HepG2 (cell line): Measurements from ENCODE around the gene ANO2. TPM values are rescaled to one million over a fixed set of nuclear protein-coding genes. Genes with fewer than 3 reads are reported as not detected.

Experiments
- ATAC-seq: fragments of 200-7000 bp; cut with Tn5 transposase; 3 replicates; pipeline ENCODE4 v1.9.1; 2020; ENCODE audit warnings: mild to moderate bottlenecking, moderate library complexity
- BruUV-seq: library from RNA; stranded (reverse); fragments of 400-500 nt; replicated peaks from 2 replicates; lab custom pipeline; 2021; lab: Mats Ljungman, UMichigan
- CTCF ChIA-PET: fragments of 300-600 bp; formaldehyde crosslinking; extraction: SDS; loops from one replicate; lab custom pipeline; 2021; ENCODE audit warnings: low total read pairs, inconsistent platforms, low intra/inter-chr PET ratio; lab: Yijun Ruan, JAX
- POLR2A ChIA-PET: fragments of 350-600 bp; sonication (Branson Sonifier 250); formaldehyde crosslinking; loops from one replicate; lab custom pipeline; 2020; ENCODE audit warnings: antibody characterized with exemption, inconsistent platforms; lab: Yijun Ruan, JAX
- DNase-seq: peaks from one replicate; pipeline ENCODE4 v3.0.0-alpha.2; 2015; ENCODE audit warnings: low spot score
- FAIRE-seq: peaks from 3 replicates; lab custom pipeline; 2011; peaks lifted over from hg19 to GRCh38; lab: Jason Lieb, UNC
- H2AFZ ChIP-seq: one replicate; pipeline ENCODE4 v1.6.1; 2011; ENCODE audit warnings: low read length, inconsistent platforms
- H3K27ac ChIP-seq: fragments of 300-600 bp; 3 replicates; pipeline ENCODE4 v1.8.0; 2011; ENCODE audit warnings: mixed run types, mild to moderate bottlenecking, mixed read lengths, low read length, inconsistent platforms; ENCODE audit not compliant: insufficient read depth; ENCODE audit errors: extremely low read length
- H3K27me3 ChIP-seq, 2 experiments: fragments of 200-600 bp in 1 of 2; 2 replicates in 1 of 2; 3 replicates in 1 of 2; pipeline versions ENCODE4 v1.6.0 to v1.8.0; 2011; ENCODE audit warnings: low read length in 2 of 2, mild to moderate bottlenecking in 2 of 2, moderate library complexity in 2 of 2, inconsistent platforms in 1 of 2; ENCODE audit not compliant: insufficient read depth in 2 of 2, control insufficient read depth in 1 of 2
- H3K36me3 ChIP-seq, 2 experiments: fragments of 200-600 bp in 1 of 2; replicated peaks in 1 of 2; 2 replicates in 1 of 2; 3 replicates in 1 of 2; pipeline versions ENCODE4 v1.5.1 to v1.8.0; 2011; ENCODE audit warnings: low read length in 2 of 2, inconsistent platforms in 1 of 2; ENCODE audit not compliant: insufficient read depth in 2 of 2, control insufficient read depth in 1 of 2
- H3K4me1 ChIP-seq: 2 replicates; pipeline ENCODE4 v1.5.1; 2012; ENCODE audit warnings: low read length, inconsistent platforms; ENCODE audit not compliant: insufficient read depth
- H3K4me2 ChIP-seq: 2 replicates; pipeline ENCODE4 v1.6.0; 2011; ENCODE audit warnings: low read depth, low read length, inconsistent platforms
- H3K4me3 ChIP-seq, 3 experiments: fragments of 200-600 bp in 1 of 3; sonication (generic), shearing (Covaris generic) in 1 of 3; replicated peaks in 1 of 3; 2 replicates each; pipeline ENCODE4 v1.5.1; 2011 to 2016; ENCODE audit warnings: low read length in 3 of 3, inconsistent platforms in 2 of 3, low read depth in 2 of 3, mild to moderate bottlenecking in 2 of 3, control low read depth in 1 of 3, mixed read lengths in 1 of 3; ENCODE audit not compliant: insufficient read depth in 1 of 3
- H3K79me2 ChIP-seq: one replicate; pipeline ENCODE4 v1.6.1; 2011; ENCODE audit warnings: low read length, inconsistent platforms; ENCODE audit not compliant: insufficient read depth
- H3K9ac ChIP-seq: 2 replicates; pipeline ENCODE4 v1.6.0; 2011; ENCODE audit warnings: mild to moderate bottlenecking, low read depth, low read length, inconsistent platforms; ENCODE audit not compliant: insufficient read depth
- H3K9me3 ChIP-seq: 2 replicates; pipeline ENCODE4 v1.5.1; 2012; ENCODE audit warnings: mild to moderate bottlenecking, low read length
- H4K20me1 ChIP-seq: 2 replicates; pipeline ENCODE4 v1.6.0; 2011; ENCODE audit warnings: inconsistent platforms, mild to moderate bottlenecking, low read length, moderate library complexity; ENCODE audit not compliant: insufficient read depth
- ETV6 ChIP-seq: sonication (generic); formaldehyde crosslinking; conservative IDR thresholded peaks from 2 replicates; pipeline ENCODE4 v1.4.0; 2020; ENCODE audit warnings: missing genetic modification reagents
- FOXA3 ChIP-seq: IDR thresholded peaks from 2 replicates; pipeline ENCODE4 v1.6.1; 2016; ENCODE audit warnings: missing genetic modification reagents, missing compliant biosample characterization
- IKZF1 ChIP-seq: fragments of 450-650 bp; IDR thresholded peaks from 2 replicates; pipeline ENCODE4 v1.7.1; 2016
- JUND ChIP-seq: sonication (generic); formaldehyde crosslinking; IDR thresholded peaks from 2 replicates; pipeline ENCODE4 v1.8.0; 2022; ENCODE audit warnings: mild to moderate bottlenecking, missing genetic modification reagents
- MAFK ChIP-seq, 2 experiments: IDR thresholded peaks in 1 of 2; conservative IDR thresholded peaks in 1 of 2; 2 replicates each; pipeline ENCODE4 v1.6.1; 2011; ENCODE audit warnings: improper control_type of control experiment in 2 of 2, low read length in 2 of 2
- NR2C2 ChIP-seq: sonication (generic); formaldehyde crosslinking; IDR thresholded peaks from 2 replicates; pipeline ENCODE4 v1.4.0; 2020; ENCODE audit warnings: missing genetic modification reagents, mild to moderate bottlenecking, moderate library complexity, borderline replicate concordance
- REPIN1 ChIP-seq: sonication (generic); formaldehyde crosslinking; IDR thresholded peaks from 2 replicates; pipeline ENCODE4 v1.8.0; 2022; ENCODE audit warnings: missing genetic modification reagents, low read depth, mild to moderate bottlenecking, borderline replicate concordance
- SP2 ChIP-seq: sonication (generic); formaldehyde crosslinking; IDR thresholded peaks from 2 replicates; pipeline ENCODE4 v1.5.1; 2020; ENCODE audit warnings: mild to moderate bottlenecking, missing genetic modification reagents
- TGIF2 ChIP-seq: IDR thresholded peaks from 2 replicates; pipeline ENCODE4 v1.6.1; 2016; ENCODE audit warnings: control low read depth, missing compliant biosample characterization
- WGBS: methylation state at CpG from one replicate; pipeline ENCODE4 v1.1.6; 2017; ENCODE audit warnings: low lambda C conversion rate; 5-methylcytosine and 5-hydroxymethylcytosine counted together
- in situ Hi-C: cut with HindIII; loops from 2 replicates; pipeline ENCODE4 v1.10.0; 2017; ENCODE audit warnings: low pct_unique_long_range_greater_than_20kb; ENCODE audit not compliant: extremely low pct_ligation_motif_present
- intact Hi-C: fragments of 100-400 bp; cut with micrococcal nuclease; formaldehyde crosslinking; loops from one replicate; pipeline ENCODE4 v1.10.0; 2022; ENCODE audit not compliant: unreplicated experiment
- polyA plus RNA-seq, 8 experiments: library from polyadenylated mRNA; depleted of rRNA in 3 of 8; stranded (reverse) in 7 of 8; unstranded in 1 of 8; fragments of >200 nt; fragmentation: Illumina TruSeq in 4 of 8; extraction: Trizol in 4 of 8; gene quantifications; 2 replicates each; pipeline versions ENCODE4 v1.2.1 to v1.2.3, GENCODE V29; 2011 to 2016; ENCODE audit warnings: low read depth in 4 of 8, missing spikeins in 1 of 8, mixed read lengths in 1 of 8; ENCODE audit not compliant: insufficient read depth in 1 of 8
- total RNA-seq, 5 experiments: library from RNA; depleted of rRNA; stranded (reverse); fragments of >200 nt; fragmentation: Illumina TruSeq; extraction: Trizol; gene quantifications; 2 replicates each; pipeline ENCODE4 v1.2.3, GENCODE V29; 2016; ENCODE audit warnings: low read depth in 1 of 5
- TF ChIP-seq, protein P1 (sequence below): sonication (generic); formaldehyde crosslinking; conservative IDR thresholded peaks from 2 replicates; pipeline ENCODE4 v1.4.0; 2020; ENCODE audit warnings: missing genetic modification reagents
- TF ChIP-seq, protein P2 (sequence below): sonication (generic); formaldehyde crosslinking; IDR thresholded peaks from 2 replicates; pipeline ENCODE4 v1.5.0; 2020; ENCODE audit warnings: mild to moderate bottlenecking, missing genetic modification reagents, borderline replicate concordance

ANO2 gene
- total and polyA plus RNA-seq, 2 of the 13 experiments (the other 11 are each of a cell fraction or from before 2014, with no cell fraction given) = 0.18 TPM; not detected in 1

- TF ChIP-seq MAFK (conservative IDR thresholded peaks at IDR 0.05 in 1 of 2, IDR thresholded peaks at IDR 0.05 in 1 of 2; ENCODE audit: low read length in 2 of 2) = no peak
- TF ChIP-seq JUND = no peak
- no peak for TF ChIP-seq ETV6
- ATAC-seq (no peak), DNase-seq (no peak), FAIRE-seq (no peak)
- intact Hi-C loops (no loop called here), in situ Hi-C loops (no loop called here)
- CTCF ChIA-PET = no interaction called here
- Histone ChIP-seq H3K4me1 (peaks cover 16% of the 10 kb centered on the region), H4K20me1 (no peaks in the 10 kb centered on the region), H3K27me3 (no peaks in the 10 kb centered on the region), H3K36me3 (no peaks in the 10 kb centered on the region), H3K9me3 (no peaks in the 10 kb centered on the region), H3K9ac (no peak overlapping the region), H3K79me2 (no peaks in the 10 kb centered on the region), H2AFZ (no peak overlapping the region), H3K4me2 (no peak overlapping the region), H3K4me3 (no peak overlapping the region), H3K27ac (no peak overlapping the region)
- WGBS = 43% methylated on average over 5 of the region's 13 CpGs
- POLR2A ChIA-PET = no interaction called here
- no TSS peak for BruUV-seq
These were observed 373.9 kb downstream of the ANO2 start for GRCh38 chr12:5571115-5571514.

DNA sequence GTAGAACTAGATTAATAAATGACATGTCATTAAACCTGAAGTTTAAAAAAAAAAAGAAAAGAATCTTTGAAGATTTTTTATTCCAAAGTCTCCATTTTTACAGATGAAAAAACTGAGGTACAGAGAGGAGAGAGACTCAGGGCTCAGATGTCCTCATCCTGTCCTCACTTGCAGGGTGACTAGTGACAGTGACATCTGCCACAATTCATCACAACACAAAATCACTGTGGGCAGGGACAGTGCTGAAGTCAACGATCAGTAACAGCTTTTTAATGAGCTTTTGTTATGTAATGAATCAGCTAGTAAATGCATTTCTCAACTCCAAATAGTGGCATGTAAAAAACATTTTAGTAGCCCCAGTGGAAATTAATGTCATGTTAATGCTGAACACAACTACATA, 374.6 kb downstream of the ANO2 start:
- CTCF ChIA-PET = no interaction called here
- H3K79me2 ChIP-seq = no peaks in the 10 kb centered on the region
- intact Hi-C loops (no loop called here), in situ Hi-C loops (no loop called here)
- FAIRE-seq = no peak
- no peaks in the 10 kb centered on the region for H4K20me1 ChIP-seq
- no peaks in the 10 kb centered on the region for H3K27me3 ChIP-seq
- H3K9ac ChIP-seq = no peak overlapping the region
- no peak overlapping the region for H3K27ac ChIP-seq
- no peaks in the 10 kb centered on the region for H3K9me3 ChIP-seq
- H3K4me3 ChIP-seq = no peak overlapping the region
- no peak for ATAC-seq
- H2AFZ ChIP-seq = no peak overlapping the region
- 0% methylated on average over 1 of the region's 1 CpG for WGBS
- H3K4me1 ChIP-seq = peaks cover 16% of the 10 kb centered on the region
- no peak for DNase-seq
- H3K36me3 ChIP-seq = no peaks in the 10 kb centered on the region
- no TSS peak for BruUV-seq
- H3K4me2 ChIP-seq = no peak overlapping the region
- POLR2A ChIA-PET = no interaction called here
- TF ChIP-seq NR2C2 (CRISPR knock-in tag) (no peak), FOXA3 (no peak), TGIF2 (CRISPR knock-in tag) (no peak), REPIN1 (no peak), SP2 (CRISPR knock-in tag) (no peak), IKZF1 (no peak)
- TF ChIP-seq, protein P1, sequence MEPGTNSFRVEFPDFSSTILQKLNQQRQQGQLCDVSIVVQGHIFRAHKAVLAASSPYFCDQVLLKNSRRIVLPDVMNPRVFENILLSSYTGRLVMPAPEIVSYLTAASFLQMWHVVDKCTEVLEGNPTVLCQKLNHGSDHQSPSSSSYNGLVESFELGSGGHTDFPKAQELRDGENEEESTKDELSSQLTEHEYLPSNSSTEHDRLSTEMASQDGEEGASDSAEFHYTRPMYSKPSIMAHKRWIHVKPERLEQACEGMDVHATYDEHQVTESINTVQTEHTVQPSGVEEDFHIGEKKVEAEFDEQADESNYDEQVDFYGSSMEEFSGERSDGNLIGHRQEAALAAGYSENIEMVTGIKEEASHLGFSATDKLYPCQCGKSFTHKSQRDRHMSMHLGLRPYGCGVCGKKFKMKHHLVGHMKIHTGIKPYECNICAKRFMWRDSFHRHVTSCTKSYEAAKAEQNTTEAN (CRISPR knock-in tag) = no peak
- TF ChIP-seq, protein P2, sequence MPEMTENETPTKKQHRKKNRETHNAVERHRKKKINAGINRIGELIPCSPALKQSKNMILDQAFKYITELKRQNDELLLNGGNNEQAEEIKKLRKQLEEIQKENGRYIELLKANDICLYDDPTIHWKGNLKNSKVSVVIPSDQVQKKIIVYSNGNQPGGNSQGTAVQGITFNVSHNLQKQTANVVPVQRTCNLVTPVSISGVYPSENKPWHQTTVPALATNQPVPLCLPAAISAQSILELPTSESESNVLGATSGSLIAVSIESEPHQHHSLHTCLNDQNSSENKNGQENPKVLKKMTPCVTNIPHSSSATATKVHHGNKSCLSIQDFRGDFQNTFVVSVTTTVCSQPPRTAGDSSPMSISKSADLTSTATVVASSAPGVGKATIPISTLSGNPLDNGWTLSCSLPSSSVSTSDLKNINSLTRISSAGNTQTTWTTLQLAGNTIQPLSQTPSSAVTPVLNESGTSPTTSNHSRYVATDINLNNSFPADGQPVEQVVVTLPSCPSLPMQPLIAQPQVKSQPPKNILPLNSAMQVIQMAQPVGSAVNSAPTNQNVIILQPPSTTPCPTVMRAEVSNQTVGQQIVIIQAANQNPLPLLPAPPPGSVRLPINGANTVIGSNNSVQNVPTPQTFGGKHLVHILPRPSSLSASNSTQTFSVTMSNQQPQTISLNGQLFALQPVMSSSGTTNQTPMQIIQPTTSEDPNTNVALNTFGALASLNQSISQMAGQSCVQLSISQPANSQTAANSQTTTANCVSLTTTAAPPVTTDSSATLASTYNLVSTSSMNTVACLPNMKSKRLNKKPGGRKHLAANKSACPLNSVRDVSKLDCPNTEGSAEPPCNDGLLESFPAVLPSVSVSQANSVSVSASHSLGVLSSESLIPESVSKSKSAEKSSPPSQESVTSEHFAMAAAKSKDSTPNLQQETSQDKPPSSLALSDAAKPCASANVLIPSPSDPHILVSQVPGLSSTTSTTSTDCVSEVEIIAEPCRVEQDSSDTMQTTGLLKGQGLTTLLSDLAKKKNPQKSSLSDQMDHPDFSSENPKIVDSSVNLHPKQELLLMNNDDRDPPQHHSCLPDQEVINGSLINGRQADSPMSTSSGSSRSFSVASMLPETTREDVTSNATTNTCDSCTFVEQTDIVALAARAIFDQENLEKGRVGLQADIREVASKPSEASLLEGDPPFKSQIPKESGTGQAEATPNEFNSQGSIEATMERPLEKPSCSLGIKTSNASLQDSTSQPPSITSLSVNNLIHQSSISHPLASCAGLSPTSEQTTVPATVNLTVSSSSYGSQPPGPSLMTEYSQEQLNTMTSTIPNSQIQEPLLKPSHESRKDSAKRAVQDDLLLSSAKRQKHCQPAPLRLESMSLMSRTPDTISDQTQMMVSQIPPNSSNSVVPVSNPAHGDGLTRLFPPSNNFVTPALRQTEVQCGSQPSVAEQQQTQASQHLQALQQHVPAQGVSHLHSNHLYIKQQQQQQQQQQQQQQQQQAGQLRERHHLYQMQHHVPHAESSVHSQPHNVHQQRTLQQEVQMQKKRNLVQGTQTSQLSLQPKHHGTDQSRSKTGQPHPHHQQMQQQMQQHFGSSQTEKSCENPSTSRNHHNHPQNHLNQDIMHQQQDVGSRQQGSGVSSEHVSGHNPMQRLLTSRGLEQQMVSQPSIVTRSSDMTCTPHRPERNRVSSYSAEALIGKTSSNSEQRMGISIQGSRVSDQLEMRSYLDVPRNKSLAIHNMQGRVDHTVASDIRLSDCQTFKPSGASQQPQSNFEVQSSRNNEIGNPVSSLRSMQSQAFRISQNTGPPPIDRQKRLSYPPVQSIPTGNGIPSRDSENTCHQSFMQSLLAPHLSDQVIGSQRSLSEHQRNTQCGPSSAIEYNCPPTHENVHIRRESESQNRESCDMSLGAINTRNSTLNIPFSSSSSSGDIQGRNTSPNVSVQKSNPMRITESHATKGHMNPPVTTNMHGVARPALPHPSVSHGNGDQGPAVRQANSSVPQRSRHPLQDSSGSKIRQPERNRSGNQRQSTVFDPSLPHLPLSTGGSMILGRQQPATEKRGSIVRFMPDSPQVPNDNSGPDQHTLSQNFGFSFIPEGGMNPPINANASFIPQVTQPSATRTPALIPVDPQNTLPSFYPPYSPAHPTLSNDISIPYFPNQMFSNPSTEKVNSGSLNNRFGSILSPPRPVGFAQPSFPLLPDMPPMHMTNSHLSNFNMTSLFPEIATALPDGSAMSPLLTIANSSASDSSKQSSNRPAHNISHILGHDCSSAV (CRISPR knock-in tag) = no peak
